DND-41 (cell line): ENCODE results near the gene ACOT13.
"Not testable (repeated sequence)": the region's sequence is repeated elsewhere in the genome, so short reads cannot be mapped to it uniquely, and the experiment has no call there.

ENCODE experiments used
- EZH2 ChIP-seq: IDR thresholded peaks from 3 replicates; pipeline ENCODE4 v1.6.1; 2012; ENCODE audit warnings: borderline replicate concordance, low read depth, mild to moderate bottlenecking, moderate library complexity, low read length, inconsistent platforms; ENCODE audit not compliant: severe bottlenecking
- TF ChIP-seq, protein P1 (sequence below): IDR thresholded peaks from 2 replicates; pipeline ENCODE4 v1.5.1; 2012; ENCODE audit warnings: borderline replicate concordance, low read length, moderate library complexity, mild to moderate bottlenecking; ENCODE audit not compliant: poor library complexity, severe bottlenecking; ENCODE audit errors: extremely low read depth

DNA sequence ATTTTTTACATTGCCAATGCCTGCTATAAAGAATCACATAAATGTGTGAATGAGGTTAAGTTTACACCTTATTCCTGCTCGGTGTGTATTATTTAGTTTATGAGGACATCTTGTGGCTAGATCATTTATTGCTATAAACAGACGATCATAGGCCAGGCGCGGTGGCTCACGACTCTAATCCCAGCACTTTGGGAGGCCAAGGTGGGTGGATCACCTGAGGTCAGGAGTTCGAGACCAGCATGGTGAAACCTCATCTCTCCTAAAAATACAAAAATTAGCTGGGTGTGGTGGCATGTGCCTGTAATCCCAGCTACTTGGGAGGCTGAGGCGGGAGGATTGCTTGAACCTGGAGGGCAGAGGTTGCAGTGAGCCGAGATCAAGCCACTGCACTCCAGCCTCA is 28.8 kb downstream of the ACOT13 start:
- TF ChIP-seq, protein P1, sequence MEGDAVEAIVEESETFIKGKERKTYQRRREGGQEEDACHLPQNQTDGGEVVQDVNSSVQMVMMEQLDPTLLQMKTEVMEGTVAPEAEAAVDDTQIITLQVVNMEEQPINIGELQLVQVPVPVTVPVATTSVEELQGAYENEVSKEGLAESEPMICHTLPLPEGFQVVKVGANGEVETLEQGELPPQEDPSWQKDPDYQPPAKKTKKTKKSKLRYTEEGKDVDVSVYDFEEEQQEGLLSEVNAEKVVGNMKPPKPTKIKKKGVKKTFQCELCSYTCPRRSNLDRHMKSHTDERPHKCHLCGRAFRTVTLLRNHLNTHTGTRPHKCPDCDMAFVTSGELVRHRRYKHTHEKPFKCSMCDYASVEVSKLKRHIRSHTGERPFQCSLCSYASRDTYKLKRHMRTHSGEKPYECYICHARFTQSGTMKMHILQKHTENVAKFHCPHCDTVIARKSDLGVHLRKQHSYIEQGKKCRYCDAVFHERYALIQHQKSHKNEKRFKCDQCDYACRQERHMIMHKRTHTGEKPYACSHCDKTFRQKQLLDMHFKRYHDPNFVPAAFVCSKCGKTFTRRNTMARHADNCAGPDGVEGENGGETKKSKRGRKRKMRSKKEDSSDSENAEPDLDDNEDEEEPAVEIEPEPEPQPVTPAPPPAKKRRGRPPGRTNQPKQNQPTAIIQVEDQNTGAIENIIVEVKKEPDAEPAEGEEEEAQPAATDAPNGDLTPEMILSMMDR = peak; percentile 70
- TF ChIP-seq EZH2 = not testable (repeated sequence)
